Calu3 (cell line): ENCODE measurements around the gene NMUR2. TPM values are rescaled to one million over a fixed set of nuclear protein-coding genes. Genes with fewer than 3 reads are reported as not detected.

ENCODE experiments used
- BruUV-seq: library from RNA; stranded (reverse); fragments of 400-500 nt; replicated peaks from 2 replicates; lab custom pipeline; 2021; lab: Mats Ljungman, UMichigan
- CTCF ChIA-PET: fragments of 300-600 bp; sonication (Branson Sonifier 250); formaldehyde crosslinking; loops from one replicate; lab custom pipeline; 2022; ENCODE audit warnings: antibody characterized with exemption; lab: Charles Lee
- DNase-seq: peaks from one replicate; pipeline ENCODE4 v3.0.0; 2022
- H3K27ac Mint-ChIP-seq: one replicate; pipeline ENCODE4 v1.8.0; 2022; ENCODE audit warnings: mixed read lengths; ENCODE audit not compliant: unreplicated experiment
- H3K27me3 Mint-ChIP-seq: one replicate; pipeline ENCODE4 v1.8.0; 2022; ENCODE audit warnings: mixed read lengths; ENCODE audit not compliant: unreplicated experiment
- H3K36me3 Mint-ChIP-seq: one replicate; pipeline ENCODE4 v1.8.0; 2022; ENCODE audit warnings: mild to moderate bottlenecking, moderate library complexity, mixed read lengths; ENCODE audit not compliant: insufficient read depth, unreplicated experiment
- H3K4me1 Mint-ChIP-seq: one replicate; pipeline ENCODE4 v1.8.0; 2022; ENCODE audit warnings: mild to moderate bottlenecking, low read depth, mixed read lengths; ENCODE audit not compliant: unreplicated experiment
- H3K4me3 Mint-ChIP-seq: one replicate; pipeline ENCODE4 v1.8.0; 2022; ENCODE audit warnings: mild to moderate bottlenecking, low read depth, moderate library complexity, mixed read lengths; ENCODE audit not compliant: unreplicated experiment
- H3K9me3 Mint-ChIP-seq: one replicate; pipeline ENCODE4 v1.8.0; 2022; ENCODE audit warnings: low read depth, mixed read lengths; ENCODE audit not compliant: unreplicated experiment
- CTCF ChIP-seq: fragments of 200-600 bp; IDR thresholded peaks from one replicate; pipeline ENCODE4 v1.8.0; 2022; ENCODE audit warnings: antibody characterized with exemption; ENCODE audit not compliant: unreplicated experiment
- intact Hi-C: fragments of 100-400 bp; cut with micrococcal nuclease; formaldehyde crosslinking; loops from one replicate; pipeline ENCODE4 v1.10.0; 2022; ENCODE audit not compliant: unreplicated experiment
- total RNA-seq: library from RNA; stranded (reverse); gene quantifications from 2 replicates; pipeline ENCODE4 v1.2.3, GENCODE V29; 2022

Gene NMUR2
- total RNA-seq, 1 experiment from 2014 or later: 178 TPM

GRCh38 chr5:152367554-152367953, 37.5 kb downstream of the NMUR2 start:
- H3K27me3 Mint-ChIP-seq: no peaks in the 10 kb centered on the region
- no TSS peak for BruUV-seq
- H3K4me1 Mint-ChIP-seq: no peaks in the 10 kb centered on the region
- intact Hi-C loops: no loop called here
- no peak for DNase-seq
- TF ChIP-seq CTCF: no peak
- H3K4me3 Mint-ChIP-seq: no peak overlapping the region
- CTCF ChIA-PET: no interaction called here
- H3K36me3 Mint-ChIP-seq: no peaks in the 10 kb centered on the region
- no peak overlapping the region for H3K27ac Mint-ChIP-seq
- peaks cover 2% of the 10 kb centered on the region for H3K9me3 Mint-ChIP-seq

GRCh38 chr5:152366716-152367115, 38.4 kb downstream of the NMUR2 start:
- no peak overlapping the region for H3K27ac Mint-ChIP-seq
- BruUV-seq: no TSS peak
- TF ChIP-seq CTCF: no peak
- no peaks in the 10 kb centered on the region for H3K36me3 Mint-ChIP-seq
- H3K9me3 Mint-ChIP-seq: peaks cover 2% of the 10 kb centered on the region
- no peak overlapping the region for H3K4me3 Mint-ChIP-seq
- no peaks in the 10 kb centered on the region for H3K4me1 Mint-ChIP-seq
- CTCF ChIA-PET: no interaction called here
- DNase-seq: no peak
- intact Hi-C loops: no loop called here
- no peaks in the 10 kb centered on the region for H3K27me3 Mint-ChIP-seq

- no peak overlapping the region for H3K4me3 Mint-ChIP-seq
- H3K4me1 Mint-ChIP-seq: no peaks in the 10 kb centered on the region
- H3K36me3 Mint-ChIP-seq: no peaks in the 10 kb centered on the region
- H3K27ac Mint-ChIP-seq: no peak overlapping the region
- H3K9me3 Mint-ChIP-seq: no peaks in the 10 kb centered on the region
- intact Hi-C loops: no loop called here
- CTCF ChIA-PET: interaction anchor here (0.6 kb wide), 2 partner anchors 40 to 50 kb away, joined by 3 to 5 read pairs; no protein-coding TSS in a partner anchor
- DNase-seq: no peak
- no TSS peak for BruUV-seq
- TF ChIP-seq CTCF: no peak
- H3K27me3 Mint-ChIP-seq: no peaks in the 10 kb centered on the region
Observed at GRCh38 chr5:152364899-152365298, 40.2 kb downstream of the NMUR2 start.

GRCh38 chr5:152364172-152364571, 40.9 kb downstream of the NMUR2 start:
- no TSS peak for BruUV-seq
- Mint-ChIP-seq H3K9me3 (no peaks in the 10 kb centered on the region), H3K27ac (no peak overlapping the region), H3K4me3 (no peak overlapping the region), H3K36me3 (no peaks in the 10 kb centered on the region), H3K4me1 (peaks cover 7% of the 10 kb centered on the region), H3K27me3 (no peaks in the 10 kb centered on the region)
- intact Hi-C loops: no loop called here
- CTCF ChIA-PET: no interaction called here
- DNase-seq: no peak
- TF ChIP-seq CTCF: no peak
